Keratinocyte (primary cell): ENCODE measurements around the gene NPRL2. TPM values are rescaled to one million over a fixed set of nuclear protein-coding genes. Genes with fewer than 3 reads are reported as not detected.

Experiments used
- DNase-seq: peaks from one replicate; pipeline ENCODE4 v3.0.0-alpha.2; 2011; ENCODE audit warnings: low read depth, missing footprints, low spot score
- FAIRE-seq: peaks from 2 replicates; lab custom pipeline; 2011; peaks lifted over from hg19 to GRCh38; lab: Jason Lieb, UNC
- H2AFZ ChIP-seq: 2 replicates; pipeline ENCODE4 v1.6.0; 2012; ENCODE audit warnings: low read length, control low read depth, inconsistent platforms; ENCODE audit not compliant: control insufficient read depth
- H3K27ac ChIP-seq: 2 replicates; pipeline ENCODE4 v1.5.1; 2011; ENCODE audit warnings: low read length; ENCODE audit not compliant: control insufficient read depth, insufficient read depth
- H3K27me3 ChIP-seq: 3 replicates; pipeline ENCODE4 v1.6.0; 2011; ENCODE audit warnings: low read length; ENCODE audit not compliant: control insufficient read depth, insufficient read depth; ENCODE audit errors: extremely low read depth
- H3K36me3 ChIP-seq, 2 experiments: 2 replicates in 1 of 2; 3 replicates in 1 of 2; pipeline ENCODE4 v1.5.1; 2011; ENCODE audit warnings: low read length in 2 of 2, mild to moderate bottlenecking in 1 of 2; ENCODE audit not compliant: control insufficient read depth in 2 of 2, insufficient read depth in 2 of 2; ENCODE audit errors: extremely low read depth in 1 of 2
- H3K4me1 ChIP-seq: 3 replicates; pipeline ENCODE4 v1.5.1; 2011; ENCODE audit warnings: low read length; ENCODE audit not compliant: control insufficient read depth, insufficient read depth; ENCODE audit errors: extremely low read depth
- H3K4me2 ChIP-seq: 3 replicates; pipeline ENCODE4 v1.6.0; 2011; ENCODE audit warnings: low read depth, low read length; ENCODE audit not compliant: control insufficient read depth, insufficient read depth; ENCODE audit errors: extremely low read depth
- H3K4me3 ChIP-seq, 3 experiments: fragments of 200-600 bp in 1 of 3; sonication (generic) in 1 of 3; 2 replicates in 2 of 3; 3 replicates in 1 of 3; pipeline ENCODE4 v1.5.1; 2011 to 2016; ENCODE audit warnings: low read length in 3 of 3, mild to moderate bottlenecking in 3 of 3, control low read depth in 2 of 3, inconsistent platforms in 1 of 3, low read depth in 1 of 3, mixed read lengths in 1 of 3, mixed run types in 1 of 3, moderate library complexity in 1 of 3; ENCODE audit not compliant: control insufficient read depth in 2 of 3, insufficient read depth in 2 of 3; ENCODE audit errors: extremely low read depth in 1 of 3
- H3K79me2 ChIP-seq: 2 replicates; pipeline ENCODE4 v1.6.0; 2012; ENCODE audit warnings: low read length; ENCODE audit not compliant: control insufficient read depth, insufficient read depth
- H3K9ac ChIP-seq: 3 replicates; pipeline ENCODE4 v1.6.0; 2011; ENCODE audit warnings: low read length; ENCODE audit not compliant: control insufficient read depth, insufficient read depth; ENCODE audit errors: extremely low read depth
- H3K9me1 ChIP-seq: 3 replicates; pipeline ENCODE4 v1.6.0; 2011; ENCODE audit warnings: low read length; ENCODE audit not compliant: control insufficient read depth, insufficient read depth; ENCODE audit errors: extremely low read depth
- H3K9me3 ChIP-seq: 2 replicates; pipeline ENCODE4 v1.5.1; 2012; ENCODE audit warnings: low read depth, low read length; ENCODE audit not compliant: control insufficient read depth
- H4K20me1 ChIP-seq: 3 replicates; pipeline ENCODE4 v1.6.0; 2011; ENCODE audit warnings: low read length; ENCODE audit not compliant: control insufficient read depth, insufficient read depth; ENCODE audit errors: extremely low read depth
- CTCF ChIP-seq, 3 experiments: IDR thresholded peaks in 1 of 3; conservative IDR thresholded peaks in 1 of 3; optimal IDR thresholded peaks in 1 of 3; 2 replicates in 2 of 3; 3 replicates in 1 of 3; pipeline versions ENCODE3 to v1.5.1; 2011; ENCODE audit warnings: low read length in 3 of 3, mild to moderate bottlenecking in 3 of 3, moderate library complexity in 2 of 3, control low read depth in 1 of 3, inconsistent platforms in 1 of 3; ENCODE audit not compliant: insufficient read depth in 2 of 3; ENCODE audit errors: extremely low read depth in 1 of 3
- EZH2 ChIP-seq: IDR thresholded peaks from one replicate; pipeline ENCODE4 v1.6.1; 2012; ENCODE audit warnings: inconsistent platforms, mild to moderate bottlenecking, low read length, moderate library complexity
- dilution Hi-C: fragments of 300-500 bp; cut with MboI; formaldehyde crosslinking; loops from one replicate; pipeline ENCODE4 v1.7.0; 2020; ENCODE audit warnings: low sequenced_read_pairs; ENCODE audit not compliant: extremely low pct_ligation_motif_present
- polyA plus RNA-seq, 5 experiments: library from polyadenylated mRNA; depleted of rRNA in 3 of 5; stranded (reverse) in 3 of 5; stranded (forward) in 1 of 5; unstranded in 1 of 5; fragments of >200 nt; gene quantifications; 1 replicate in 1 of 5; 2 replicates in 3 of 5; 3 replicates in 1 of 5; pipeline versions ENCODE4 v1.2.1 to v1.2.3, GENCODE V29; 2011 to 2012; ENCODE audit warnings: missing spikeins in 2 of 5, low read depth in 1 of 5, low replicate concordance in 1 of 5

The NPRL2 gene
- polyA plus RNA-seq, 1 donor (not counting 4 experiments of a cell fraction or from before 2014, with no cell fraction given), result 20.6 TPM

GRCh38 chr3:50359760-50360110 is 9.2 kb upstream of the NPRL2 start:
- peaks cover 28% of the 10 kb centered on the region for H3K4me1 ChIP-seq

DNA sequence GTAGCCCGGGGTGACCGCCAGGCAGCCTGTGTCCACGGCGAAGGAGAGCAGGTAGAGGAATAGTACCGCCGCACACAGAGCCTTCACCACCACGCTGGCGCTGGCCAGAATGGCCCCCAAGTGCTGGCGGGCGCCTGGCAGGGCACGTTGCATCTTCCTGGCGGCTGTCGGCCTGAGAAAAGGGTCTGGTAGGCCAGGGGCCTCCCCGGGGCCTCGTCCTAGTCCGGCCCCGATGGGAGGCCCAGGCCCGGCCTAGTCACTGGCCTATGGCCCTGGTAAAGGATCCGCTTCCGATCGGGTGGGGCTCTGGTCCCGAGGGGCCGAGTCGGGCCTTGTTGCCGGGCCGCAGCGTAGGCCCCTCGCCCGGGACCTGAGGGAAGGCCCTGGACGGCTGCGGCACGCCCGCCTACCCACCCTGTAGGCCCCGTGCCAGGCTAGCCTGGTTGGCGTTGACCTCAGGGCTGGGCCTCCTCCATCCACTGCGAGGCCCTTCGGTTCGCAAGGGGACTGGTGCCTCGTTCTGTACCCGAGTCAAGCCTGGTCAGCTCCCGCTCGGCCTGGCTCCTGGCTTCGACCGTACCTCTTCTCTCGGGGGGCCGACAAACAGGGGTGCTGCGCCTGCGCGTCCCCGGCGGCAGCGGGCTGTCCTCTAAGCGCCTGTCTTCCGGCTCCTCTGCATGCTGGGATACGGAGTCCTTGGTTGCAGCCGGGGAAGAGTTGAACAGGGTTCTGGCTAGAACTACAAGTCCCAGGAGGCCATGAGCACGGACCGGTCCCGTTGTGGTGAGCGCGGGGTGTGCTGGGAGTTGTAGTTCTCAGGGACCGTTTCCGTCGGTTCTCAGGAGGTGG is 8.6 kb upstream of the NPRL2 start, which contains the start of gene TMEM115:
TMEM115 (minus strand) TSS at position 611 of the 849 bp plus-strand sequence; CDS start at position 153, 458 bp downstream.
- peaks cover 6% of the 10 kb centered on the region for H4K20me1 ChIP-seq
- H3K4me3 ChIP-seq, result peak within 1 kb of the TSS; percentile 78 to 88 (median 86)
- peak within 1 kb of the TSS; percentile 90 for H2AFZ ChIP-seq
- peak; percentile 85 for FAIRE-seq
- H3K9ac ChIP-seq, result peak within 1 kb of the TSS; percentile 93
- peaks cover 28% of the 10 kb centered on the region for H3K4me1 ChIP-seq
- H3K27me3 ChIP-seq, result no peaks in the 10 kb centered on the region
- peak within 1 kb of the TSS; percentile 85 for H3K27ac ChIP-seq
- peaks cover 44% of the 10 kb centered on the region for H3K79me2 ChIP-seq
- H3K4me2 ChIP-seq, result peak within 1 kb of the TSS; percentile 88
- TF ChIP-seq CTCF (optimal IDR thresholded peaks at IDR 0.05 in 1 of 3, IDR thresholded peaks at IDR 0.05 in 1 of 3, conservative IDR thresholded peaks at IDR 0.05 in 1 of 3; ENCODE audit: extremely low read depth in 1 of 3, insufficient read depth in 2 of 3, low read length in 3 of 3) (no peak), EZH2 (no peak)
- peak; percentile 95 for DNase-seq
- H3K9me3 ChIP-seq, result no peaks in the 10 kb centered on the region
- dilution Hi-C loops, result no loop called here
- peaks cover 2% of the 10 kb centered on the region for H3K9me1 ChIP-seq
- H3K36me3 ChIP-seq, result peaks cover 17 to 21% of the 10 kb centered on the region in 2 experiments

More at GRCh38 chr3:50359760-50360110, 9.2 kb upstream of the NPRL2 start:
- DNase-seq, result no peak
- Histone ChIP-seq H3K36me3 (peaks cover 14 to 21% of the 10 kb centered on the region in 2 experiments), H3K9me1 (peaks cover 2% of the 10 kb centered on the region), H3K27ac (no peak overlapping the region), H3K9me3 (no peaks in the 10 kb centered on the region), H3K4me3 (peak overlapping the region in 1 of 3 experiments; percentile 78), H4K20me1 (peaks cover 6% of the 10 kb centered on the region), H2AFZ (peak overlapping the region; percentile 72), H3K27me3 (no peaks in the 10 kb centered on the region), H3K79me2 (peaks cover 44% of the 10 kb centered on the region), H3K9ac (no peak overlapping the region), H3K4me2 (peak overlapping the region; percentile 88)
- peak; percentile 41 for FAIRE-seq
- dilution Hi-C loops, result no loop called here
- TF ChIP-seq CTCF (optimal IDR thresholded peaks at IDR 0.05 in 1 of 3, IDR thresholded peaks at IDR 0.05 in 1 of 3, conservative IDR thresholded peaks at IDR 0.05 in 1 of 3; ENCODE audit: extremely low read depth in 1 of 3, insufficient read depth in 2 of 3, low read length in 3 of 3) (no peak), EZH2 (no peak)
